GM21390 (cell line): Measurements from ENCODE around the gene KDM8.
"Not testable (repeated sequence)": the region's sequence is repeated elsewhere in the genome, so short reads cannot be mapped to it uniquely, and the experiment has no call there.

Experiments
- ATAC-seq: cut with Tn5 transposase; IDR thresholded peaks from one replicate; pipeline ENCODE4 v1.9.1; 2021; ENCODE audit not compliant: unreplicated experiment

The KDM8 gene

DNA sequence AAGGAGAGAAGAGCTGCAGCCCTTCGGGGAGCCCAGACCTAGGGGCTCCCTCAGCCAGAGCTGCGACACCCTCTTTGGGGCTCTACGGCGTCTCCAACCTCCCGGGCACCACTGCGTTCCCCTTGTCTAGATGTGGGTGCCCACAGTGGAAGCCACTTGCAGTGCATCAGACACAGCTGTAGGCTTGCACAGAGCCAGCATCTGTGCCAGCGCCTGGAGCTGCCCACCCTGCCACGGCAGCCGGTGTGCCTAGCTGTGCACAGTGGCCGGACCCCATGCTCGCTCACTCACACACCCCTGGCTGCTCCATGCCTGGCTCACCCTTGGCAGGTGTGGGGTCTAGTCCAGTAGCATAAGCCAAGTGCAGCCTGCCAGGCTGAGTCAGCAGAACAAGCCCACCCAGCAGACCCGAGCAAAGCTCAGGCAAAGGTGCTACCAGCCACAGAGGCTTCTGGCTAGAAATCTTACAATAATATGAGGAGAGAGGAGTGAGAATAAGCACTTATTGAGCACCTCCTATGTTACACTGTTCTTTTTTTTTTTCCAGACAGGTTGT, 12.9 kb upstream of the KDM8 start:
- ATAC-seq = no peak

DNA sequence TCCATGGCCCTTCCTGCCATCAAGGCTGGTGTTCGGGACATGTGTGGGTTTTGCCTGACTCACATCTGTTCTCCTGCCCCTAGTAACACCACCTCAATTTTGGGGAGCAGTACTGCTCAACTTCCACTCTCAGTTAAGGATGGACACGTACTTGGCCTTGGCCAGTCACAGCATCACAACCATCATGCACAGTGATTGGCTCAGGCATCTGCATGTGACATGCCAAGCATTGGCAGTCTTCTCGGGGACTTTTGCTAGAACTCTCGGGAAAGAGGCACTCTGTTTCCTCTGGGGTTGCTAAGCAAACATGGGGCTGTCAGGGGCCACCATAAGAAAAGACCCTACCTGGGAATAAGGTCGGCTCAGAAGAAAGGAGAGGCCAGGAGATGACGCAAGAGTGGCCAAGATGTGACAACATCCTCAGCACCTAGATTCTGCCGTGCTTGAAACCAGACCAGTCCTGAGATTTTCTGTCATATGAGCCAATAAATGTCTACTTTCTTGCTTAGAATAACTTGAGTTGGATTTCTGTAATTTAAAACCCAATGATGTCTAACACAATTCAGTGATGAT, 11.9 kb upstream of the KDM8 start:
- no peak for ATAC-seq

GRCh38 chr16:27193300-27193990, 9.9 kb upstream of the KDM8 start:
- ATAC-seq = no peak

GRCh38 chr16:27195076-27195741, 8.1 kb upstream of the KDM8 start:
- no peak for ATAC-seq

DNA sequence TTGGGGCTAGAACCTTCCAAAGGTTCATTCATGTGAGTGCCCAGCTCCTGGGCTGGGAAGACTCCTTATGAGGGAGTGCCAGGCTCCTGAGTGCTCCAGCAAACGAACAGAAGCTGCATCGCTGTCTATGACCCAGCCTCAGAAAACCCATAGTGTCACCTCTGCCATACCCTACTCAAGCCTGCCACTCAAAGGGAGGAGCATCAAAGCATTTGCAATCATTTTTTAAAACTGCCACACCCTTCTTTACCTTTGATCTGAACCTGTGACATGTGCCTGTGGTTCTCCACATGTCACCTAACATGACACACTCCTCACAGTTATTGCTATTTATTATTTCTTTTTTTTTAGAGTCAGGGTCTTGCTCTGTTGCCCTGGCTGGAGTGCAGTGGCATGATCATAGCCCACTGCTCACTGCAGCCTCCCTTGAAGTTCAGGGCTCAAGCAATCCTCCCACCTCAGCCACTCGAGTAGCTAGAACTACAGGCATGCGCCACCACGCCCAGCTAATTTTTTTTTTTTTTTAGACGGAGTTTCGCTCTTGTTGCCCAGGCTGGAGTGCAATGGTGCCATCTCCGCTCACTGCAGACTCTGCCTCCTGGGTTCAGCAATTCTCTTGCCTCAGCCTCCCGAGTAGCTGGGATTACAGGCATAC, 7.3 kb upstream of the KDM8 start:
- no peak for ATAC-seq

GRCh38 chr16:27197004-27197403, 6.3 kb upstream of the KDM8 start:
- ATAC-seq = no peak

- ATAC-seq = no peak
These were observed 4.7 kb upstream of the KDM8 start for GRCh38 chr16:27198451-27199234.

DNA sequence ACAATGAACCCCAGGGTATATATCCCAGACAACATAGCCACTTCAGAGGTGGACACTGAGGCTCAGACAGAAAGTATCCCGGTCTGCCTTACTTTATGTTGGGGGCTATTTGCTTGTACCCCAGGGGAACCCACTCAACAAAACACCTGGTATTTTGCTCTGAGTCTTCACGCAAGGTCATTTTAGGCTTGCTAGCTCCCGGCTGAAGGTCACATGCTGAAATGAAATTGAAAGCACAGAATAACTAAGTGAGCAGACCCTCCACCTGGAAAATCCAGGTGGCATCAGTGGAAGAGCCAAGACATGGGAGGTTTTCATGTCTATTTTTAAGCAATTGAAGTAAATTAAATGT, 4.1 kb upstream of the KDM8 start:
- ATAC-seq = no peak

DNA sequence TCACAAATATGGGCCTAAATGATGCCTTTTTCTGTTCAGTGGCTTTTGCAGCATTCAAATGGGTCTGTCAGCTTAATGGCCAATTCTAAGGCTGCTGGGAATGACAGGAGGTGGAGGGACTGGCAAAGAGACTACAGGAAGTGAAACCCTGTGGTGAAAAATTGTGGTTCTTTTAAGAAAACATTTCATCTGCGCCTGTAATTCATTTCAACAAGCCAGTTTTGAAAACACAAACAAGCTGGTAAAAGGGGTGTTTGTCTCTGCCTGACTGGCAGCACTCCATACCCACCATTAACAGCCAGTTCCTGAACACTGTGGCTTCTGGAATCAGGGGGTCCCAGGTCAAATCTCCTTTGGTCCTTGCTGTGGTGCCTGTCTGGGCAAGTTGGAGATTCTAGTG, 3.6 kb upstream of the KDM8 start:
- ATAC-seq = peak; percentile 35

GRCh38 chr16:27200914-27201313, 2.4 kb upstream of the KDM8 start:
- ATAC-seq = not testable (repeated sequence)

GRCh38 chr16:27202923-27203506, 311 bp upstream of the KDM8 start:
- ATAC-seq = peak; percentile 63

GRCh38 chr16:27204312-27204915, 1.1 kb downstream of the KDM8 start:
- no peak for ATAC-seq

DNA sequence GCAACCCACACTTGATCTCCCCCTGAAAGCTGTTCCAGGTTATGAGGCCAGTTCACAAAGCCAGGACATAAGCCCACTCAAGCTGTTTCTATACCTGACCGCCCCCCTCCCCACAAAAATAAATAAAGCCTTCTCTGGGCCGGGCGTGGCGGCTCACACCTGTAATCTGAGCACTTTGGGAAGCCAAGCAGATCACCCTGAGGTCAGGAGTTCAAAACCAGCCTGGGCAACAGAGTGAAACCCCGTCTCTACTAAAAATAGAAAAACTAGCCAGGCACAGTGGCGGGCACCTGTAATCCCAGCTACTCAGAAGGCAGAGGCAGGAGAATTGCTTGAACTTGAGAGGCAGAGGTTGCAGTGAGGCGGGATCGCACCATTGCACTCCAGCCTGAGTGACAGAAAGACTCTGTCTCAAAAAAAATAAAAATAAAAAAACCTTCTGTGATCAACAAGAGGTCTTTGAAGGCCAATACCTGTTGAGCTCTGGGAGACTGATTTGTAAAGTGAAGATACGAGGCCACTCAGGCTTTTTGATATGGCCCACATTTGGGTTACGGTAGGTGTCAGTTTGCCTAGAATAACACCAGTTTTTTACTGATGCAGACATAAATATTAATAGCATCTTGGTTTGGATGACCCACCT, 2.2 kb downstream of the KDM8 start:
- ATAC-seq = no peak

- not testable (repeated sequence) for ATAC-seq
These were observed 3.8 kb downstream of the KDM8 start for GRCh38 chr16:27207121-27207520.

DNA sequence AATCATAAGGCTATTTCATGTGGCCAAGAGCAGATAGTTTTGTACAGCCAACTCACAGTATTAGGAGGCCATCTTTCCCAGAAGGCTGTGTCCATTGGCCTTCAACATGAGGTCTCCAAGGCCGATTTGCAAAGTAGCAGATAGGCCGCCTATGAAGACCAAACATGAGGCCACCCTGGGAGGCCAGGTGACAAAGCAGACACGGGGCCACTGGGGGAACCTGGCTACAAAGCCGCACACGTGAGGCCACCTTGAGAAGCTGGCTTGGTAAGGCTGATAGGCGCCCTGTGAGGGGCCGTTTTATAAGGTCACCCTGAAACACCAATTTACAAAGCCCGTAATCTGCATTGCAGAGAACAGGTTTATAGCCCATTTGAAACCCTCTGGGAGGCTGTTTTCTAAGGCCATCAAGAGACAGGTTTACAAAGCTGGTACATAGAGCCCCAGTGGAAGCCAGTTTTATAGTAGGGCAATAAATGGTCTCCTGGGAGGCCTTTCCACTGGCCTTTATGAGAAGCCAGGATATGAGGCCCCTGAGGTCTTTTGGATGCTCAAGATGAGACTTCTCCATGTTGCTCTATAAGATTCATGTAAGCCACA, 4.9 kb downstream of the KDM8 start:
- no peak for ATAC-seq

GRCh38 chr16:27208796-27209195, 5.5 kb downstream of the KDM8 start:
- ATAC-seq = no peak

GRCh38 chr16:27209591-27209990, 6.3 kb downstream of the KDM8 start:
- no peak for ATAC-seq

DNA sequence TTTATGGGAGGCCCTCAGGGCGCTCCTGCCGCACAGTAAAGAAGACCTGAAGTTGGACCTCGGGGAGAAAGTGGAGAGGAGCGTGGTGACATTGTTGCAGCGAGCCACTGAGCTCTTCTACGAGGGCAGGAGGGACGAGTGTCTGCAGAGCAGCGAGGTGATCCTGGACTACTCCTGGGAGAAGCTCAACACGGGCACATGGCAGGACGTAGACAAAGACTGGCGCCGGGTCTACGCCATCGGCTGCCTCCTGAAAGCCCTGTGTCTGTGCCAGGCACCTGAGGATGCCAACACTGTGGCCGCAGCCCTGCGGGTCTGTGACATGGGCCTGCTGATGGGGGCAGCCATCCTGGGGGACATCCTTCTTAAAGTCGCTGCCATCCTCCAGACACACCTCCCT, 6.8 kb downstream of the KDM8 start:
- no peak for ATAC-seq

DNA sequence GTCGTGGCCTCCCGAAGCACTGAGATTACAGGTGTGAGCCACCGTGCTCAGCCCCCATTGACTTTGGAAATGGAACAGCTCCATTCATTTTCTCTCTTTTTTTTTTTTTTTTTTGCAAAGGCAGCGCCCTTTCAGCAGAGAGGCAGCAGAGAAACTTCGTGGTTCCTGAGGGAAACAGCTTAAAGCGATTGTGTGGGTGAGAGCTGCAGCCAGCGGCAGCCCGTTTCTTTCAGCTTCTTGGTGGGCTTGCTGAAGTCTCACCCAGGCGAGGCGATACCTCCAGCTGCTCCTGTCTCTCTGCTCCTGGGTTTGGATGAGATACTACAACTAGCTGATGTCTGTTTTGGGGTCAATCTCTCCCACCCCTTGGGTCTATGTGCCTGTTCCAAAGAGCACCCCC, 7.7 kb downstream of the KDM8 start:
- ATAC-seq = no peak
